GM10248 (cell line): ENCODE results near the gene NUMA1.

Experiments used
- CTCF ChIA-PET: fragments of 300-600 bp; sonication (Branson Sonifier 250); formaldehyde crosslinking; extraction: SDS; loops from one replicate; lab custom pipeline; 2021; ENCODE audit warnings: antibody characterized with exemption; lab: Yijun Ruan, JAX
- POLR2A ChIA-PET: fragments of 350-650 bp; sonication (Branson Sonifier 250); formaldehyde crosslinking; extraction: SDS; loops from one replicate; lab custom pipeline; 2020; ENCODE audit warnings: antibody characterized with exemption; lab: Yijun Ruan, JAX
- DNase-seq: peaks from one replicate; pipeline ENCODE4 v3.0.0; 2012; ENCODE audit errors: extremely low spot score
- CTCF ChIP-seq: IDR thresholded peaks from 2 replicates; pipeline ENCODE4 v1.5.1; 2012; ENCODE audit warnings: mild to moderate bottlenecking, low read depth; ENCODE audit errors: extremely low read depth, missing control alignments, control extremely low read depth

The NUMA1 gene

GRCh38 chr11:72123117-72123653, 42.8 kb upstream of the NUMA1 start:
- DNase-seq: no peak
- no peak for TF ChIP-seq CTCF
- CTCF ChIA-PET: interaction anchor here (1.3 to 1.9 kb wide), 2 partner anchors 21 to 98 kb away, joined by 5 to 6 read pairs; no protein-coding TSS in a partner anchor
- POLR2A ChIA-PET: no interaction called here

- TF ChIP-seq CTCF: no peak
- POLR2A ChIA-PET: no interaction called here
- CTCF ChIA-PET: interaction anchor here (1.9 kb wide), 1 partner anchor 21 kb away, joined by 6 read pairs; no protein-coding TSS in a partner anchor
- DNase-seq: no peak
These were observed 42.3 kb upstream of the NUMA1 start for GRCh38 chr11:72122607-72123006.

GRCh38 chr11:72120930-72121329, 40.6 kb upstream of the NUMA1 start:
- DNase-seq: no peak
- TF ChIP-seq CTCF: no peak
- POLR2A ChIA-PET: no interaction called here
- CTCF ChIA-PET: interaction anchor here (1.2 kb wide), 1 partner anchor 23 kb away, joined by 4 read pairs; no protein-coding TSS in a partner anchor

- ChIA-PET POLR2A (no interaction called here), CTCF (interaction anchor here (1.9 kb wide), 1 partner anchor 25 kb away, joined by 7 read pairs; no protein-coding TSS in a partner anchor)
- DNase-seq: no peak
- TF ChIP-seq CTCF: no peak
These were observed 38.9 kb upstream of the NUMA1 start for GRCh38 chr11:72119198-72119597.

- TF ChIP-seq CTCF: no peak
- POLR2A ChIA-PET: no interaction called here
- CTCF ChIA-PET: interaction anchor here (1.1 to 1.2 kb wide), 2 partner anchors 9 to 91 kb away, joined by 4 read pairs; no protein-coding TSS in a partner anchor
- DNase-seq: no peak
These were observed 35.8 kb upstream of the NUMA1 start for GRCh38 chr11:72116019-72116755.

- POLR2A ChIA-PET: no interaction called here
- TF ChIP-seq CTCF: no peak
- CTCF ChIA-PET: interaction anchor here (1.2 kb wide), 1 partner anchor 11 kb away, joined by 4 read pairs; no protein-coding TSS in a partner anchor
These were observed 34.2 kb upstream of the NUMA1 start for GRCh38 chr11:72114570-72114969.

More at GRCh38 chr11:72114570-72114969, 34.2 kb upstream of the NUMA1 start:
- no peak for DNase-seq
